Right lobe of liver (tissue), 6 donors: Measurements from ENCODE around the gene DHRS7. TPM values are rescaled to one million over a fixed set of nuclear protein-coding genes. Genes with fewer than 3 reads are reported as not detected.

Experiments
- ATAC-seq, 4 donors: fragments of 200-7000 bp; cut with Tn5 transposase; one replicate each; pipeline ENCODE4 v1.9.1; 2020; ENCODE audit warnings: mild to moderate bottlenecking in 4 of 4, moderate library complexity in 4 of 4
- DNase-seq, 3 donors: peaks; one replicate each; pipeline ENCODE4 v3.0.0-alpha.2; 2020
- H3K27ac ChIP-seq, 3 donors: fragments of 200-600 bp; one replicate each; pipeline ENCODE4 v1.8.0; 2022
- H3K27me3 ChIP-seq, 2 donors: fragments of 200-600 bp; one replicate each; pipeline ENCODE4 v1.8.0; 2022
- H3K36me3 ChIP-seq, 4 donors: fragments of 200-600 bp; sonication (generic) in 1 of 4; one replicate each; pipeline versions ENCODE4 v1.5.1 to v1.8.0; 2017 to 2022; ENCODE audit warnings: control low read depth in 1 of 4
- H3K4me1 ChIP-seq, 4 donors: fragments of 200-600 bp; sonication (generic) in 1 of 4; one replicate each; pipeline versions ENCODE4 v1.5.1 to v1.8.0; 2017 to 2022; ENCODE audit warnings: control low read depth in 1 of 4
- H3K4me3 ChIP-seq, 3 donors: fragments of 200-600 bp; one replicate each; pipeline ENCODE4 v1.8.0; 2022
- H3K9me3 ChIP-seq, 4 donors: fragments of 200-600 bp; sonication (generic) in 1 of 4; one replicate each; pipeline versions ENCODE4 v1.5.1 to v1.8.0; 2017 to 2022; ENCODE audit warnings: control low read depth in 1 of 4
- POLR2A ChIP-seq: fragments of 450-650 bp; IDR thresholded peaks from one replicate; pipeline ENCODE4 v1.6.1; 2017; ENCODE audit warnings: antibody characterized with exemption, mild to moderate bottlenecking
- WGBS: methylation state at CpG from one replicate; pipeline ENCODE4 v1.1.6; 2018; ENCODE audit warnings: low coverage, low lambda C conversion rate; ENCODE audit not compliant: insufficient coverage; ENCODE audit errors: missing lambda C conversion rate; 5-methylcytosine and 5-hydroxymethylcytosine counted together
- intact Hi-C, 2 donors: fragments of 100-400 bp; cut with DNase I; formaldehyde crosslinking; loops; one replicate each; pipeline versions ENCODE4 v1.11.2 to v1.14.1; 2022
- long read RNA-seq: library from polyadenylated mRNA; unstranded; transcript quantifications from one replicate; pipeline ENCODE4 v2.0.0, GENCODE V29; 2019
- total RNA-seq, 6 experiments: library from RNA; depleted of rRNA in 2 of 6; stranded (reverse); fragments of >200 nt in 2 of 6; fragmentation: NEBNext Ultra II Directional in 3 of 6; extraction: Animal tissue kit (Norgen Biotek cat#: 25700) in 3 of 6; gene quantifications; one replicate each; pipeline versions ENCODE4 v1.1.0 to v1.2.4, GENCODE V29; 2016 to 2023
- TF ChIP-seq, protein P1 (sequence below), 4 donors: fragments of 200-600 bp in 3 of 4; fragments of 450-650 bp in 1 of 4; IDR thresholded peaks; one replicate each; pipeline versions ENCODE4 v1.5.1 to v1.8.0; 2016 to 2022; ENCODE audit warnings: antibody characterized with exemption in 4 of 4, mild to moderate bottlenecking in 2 of 4
- donor health status: DM: no; HTN: yes; CAD: no.
- donor health status: DM: no; HTN: no; CAD: no.
- donor health status: DM: no; HTN: no; CAD: no.
- donor health status: DM: no; HTN: yes; CAD: no.
- donor health status: DM: no; HTN: yes; CAD: no.

Gene DHRS7, protein sequence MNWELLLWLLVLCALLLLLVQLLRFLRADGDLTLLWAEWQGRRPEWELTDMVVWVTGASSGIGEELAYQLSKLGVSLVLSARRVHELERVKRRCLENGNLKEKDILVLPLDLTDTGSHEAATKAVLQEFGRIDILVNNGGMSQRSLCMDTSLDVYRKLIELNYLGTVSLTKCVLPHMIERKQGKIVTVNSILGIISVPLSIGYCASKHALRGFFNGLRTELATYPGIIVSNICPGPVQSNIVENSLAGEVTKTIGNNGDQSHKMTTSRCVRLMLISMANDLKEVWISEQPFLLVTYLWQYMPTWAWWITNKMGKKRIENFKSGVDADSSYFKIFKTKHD
- total RNA-seq = 100 to 1,000 TPM in 4 of 6 experiments, 10 to 100 TPM in 2; 65.0 to 153 (median 116) TPM
- long read RNA-seq, transcript DHRS7-209 (7 exons, 1,322 nt) = major isoform, 63 of 75 reads
- long read RNA-seq, transcript DHRS7-206 (2 exons, 563 nt) = minor isoform, 9 of 75 reads
- long read RNA-seq, partial matches to known transcripts = 2 of 75 reads
- long read RNA-seq, other reads (novel, unspliced or antisense) = 1 of 75 reads

DNA sequence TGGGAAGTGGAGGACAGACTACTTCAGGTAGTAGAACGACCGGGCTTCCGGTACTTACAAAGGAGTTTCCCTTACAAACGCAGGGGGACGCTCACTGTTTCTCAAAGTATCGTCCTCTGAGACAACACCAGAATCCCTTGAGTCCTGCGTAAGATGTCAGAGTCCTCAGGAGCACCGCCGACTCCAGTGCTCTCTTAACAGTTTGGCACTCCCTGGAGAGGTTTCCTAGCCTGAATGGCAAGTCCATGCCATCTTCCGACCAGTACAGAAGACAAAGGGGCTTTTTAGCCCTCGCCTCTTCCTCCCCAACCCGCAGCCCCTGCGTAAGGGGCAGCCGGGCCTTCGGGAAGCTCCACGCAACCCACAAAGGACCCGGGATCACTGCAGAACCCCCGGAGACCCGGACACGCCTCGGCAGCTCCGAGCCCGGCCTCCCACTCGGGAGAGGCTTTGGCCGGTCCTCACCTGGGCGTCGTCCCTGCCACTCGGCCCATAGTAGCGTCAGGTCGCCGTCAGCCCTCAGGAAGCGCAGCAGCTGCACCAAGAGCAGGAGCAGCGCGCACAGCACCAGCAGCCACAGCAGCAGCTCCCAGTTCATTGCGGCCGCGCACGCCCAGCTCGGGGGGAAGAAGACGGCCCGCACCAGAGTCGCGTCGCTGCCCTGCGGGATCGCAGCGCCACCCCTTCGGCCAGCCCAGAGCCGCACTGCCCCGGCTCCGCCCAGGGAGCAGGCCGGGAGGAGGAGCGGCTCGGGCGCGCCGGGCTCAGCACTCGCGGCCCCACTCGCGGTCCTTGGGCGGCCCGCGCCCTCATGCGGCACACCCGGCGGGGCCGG lies at the start of gene DHRS7:
Gene DHRS7 (minus strand): TSS at position 687 of the 835 bp plus-strand sequence. CDS start 89 bp downstream, at position 598.
- intact Hi-C loops = loop anchor here in 1 of 2 donors (10.0 kb wide), 2 partner anchors 70 to 200 kb away; partner anchors contain the start of gene PCNX4
- peak; percentile 95 to 99 (median 97) for ATAC-seq
- no peaks in the 10 kb centered on the region for H3K27me3 ChIP-seq
- peaks cover 0 to 21% (median 2%) of the 10 kb centered on the region in 4 donors for H3K4me1 ChIP-seq
- H3K9me3 ChIP-seq = no peaks in the 10 kb centered on the region
- TF ChIP-seq POLR2A = peak; percentile 83
- TF ChIP-seq, protein P1, sequence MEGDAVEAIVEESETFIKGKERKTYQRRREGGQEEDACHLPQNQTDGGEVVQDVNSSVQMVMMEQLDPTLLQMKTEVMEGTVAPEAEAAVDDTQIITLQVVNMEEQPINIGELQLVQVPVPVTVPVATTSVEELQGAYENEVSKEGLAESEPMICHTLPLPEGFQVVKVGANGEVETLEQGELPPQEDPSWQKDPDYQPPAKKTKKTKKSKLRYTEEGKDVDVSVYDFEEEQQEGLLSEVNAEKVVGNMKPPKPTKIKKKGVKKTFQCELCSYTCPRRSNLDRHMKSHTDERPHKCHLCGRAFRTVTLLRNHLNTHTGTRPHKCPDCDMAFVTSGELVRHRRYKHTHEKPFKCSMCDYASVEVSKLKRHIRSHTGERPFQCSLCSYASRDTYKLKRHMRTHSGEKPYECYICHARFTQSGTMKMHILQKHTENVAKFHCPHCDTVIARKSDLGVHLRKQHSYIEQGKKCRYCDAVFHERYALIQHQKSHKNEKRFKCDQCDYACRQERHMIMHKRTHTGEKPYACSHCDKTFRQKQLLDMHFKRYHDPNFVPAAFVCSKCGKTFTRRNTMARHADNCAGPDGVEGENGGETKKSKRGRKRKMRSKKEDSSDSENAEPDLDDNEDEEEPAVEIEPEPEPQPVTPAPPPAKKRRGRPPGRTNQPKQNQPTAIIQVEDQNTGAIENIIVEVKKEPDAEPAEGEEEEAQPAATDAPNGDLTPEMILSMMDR (IDR thresholded peaks at IDR 0.05) = peak; percentile 31 to 73 (median 73)
- peak; percentile 91 to 94 (median 93) for DNase-seq
- H3K27ac ChIP-seq = peak within 1 kb of the TSS; percentile 86 to 95 (median 90)
- H3K36me3 ChIP-seq = no peaks in the 10 kb centered on the region
- WGBS = 0% methylated on average over 24 of the region's 68 CpGs
- peak within 1 kb of the TSS; percentile 63 to 80 (median 70) for H3K4me3 ChIP-seq

DNA sequence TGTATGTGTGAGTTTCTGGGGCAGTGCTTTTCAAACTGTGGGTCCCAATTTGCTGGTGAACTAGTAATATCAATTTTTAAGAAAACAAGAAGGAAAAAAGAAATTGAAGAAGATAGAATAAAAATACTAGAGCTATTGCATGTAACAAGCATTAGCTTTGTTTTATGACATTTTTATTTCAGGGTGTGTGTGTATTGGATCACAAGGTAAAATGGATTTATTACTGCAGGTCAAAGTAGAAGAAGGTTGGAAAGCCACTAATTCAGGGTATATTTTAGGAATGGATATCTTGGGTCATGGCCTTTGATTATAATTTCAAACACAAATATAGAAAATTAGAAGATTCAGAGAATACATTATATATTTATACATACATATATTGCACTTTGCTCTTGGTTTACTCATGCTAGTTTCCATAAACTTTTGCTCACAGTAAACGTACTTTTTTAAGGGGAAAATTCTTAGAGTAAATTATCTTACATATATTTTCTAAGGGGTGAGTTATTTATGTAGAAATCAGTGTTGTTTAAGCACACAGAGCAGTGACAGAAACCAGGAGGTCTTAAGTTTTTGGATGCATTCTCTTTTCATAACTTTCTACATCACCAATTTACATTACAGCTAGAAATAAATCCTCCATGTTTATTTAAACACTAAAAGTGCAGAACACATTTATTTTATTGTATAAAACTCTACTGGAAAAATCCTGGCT lies 49.4 kb upstream of the DHRS7 start:
- intact Hi-C loops = no loop called here
- Histone ChIP-seq H3K4me3 (no peak overlapping the region), H3K27ac (no peak overlapping the region), H3K9me3 (no peaks in the 10 kb centered on the region), H3K27me3 (no peaks in the 10 kb centered on the region), H3K36me3 (no peaks in the 10 kb centered on the region), H3K4me1 (no peaks in the 10 kb centered on the region)
- TF ChIP-seq POLR2A = no peak
- TF ChIP-seq, protein P1 (IDR thresholded peaks at IDR 0.05) = no peak
- WGBS = 33% methylated on average over 1 of the region's 1 CpG
- no peak for ATAC-seq
- DNase-seq = no peak

DNA sequence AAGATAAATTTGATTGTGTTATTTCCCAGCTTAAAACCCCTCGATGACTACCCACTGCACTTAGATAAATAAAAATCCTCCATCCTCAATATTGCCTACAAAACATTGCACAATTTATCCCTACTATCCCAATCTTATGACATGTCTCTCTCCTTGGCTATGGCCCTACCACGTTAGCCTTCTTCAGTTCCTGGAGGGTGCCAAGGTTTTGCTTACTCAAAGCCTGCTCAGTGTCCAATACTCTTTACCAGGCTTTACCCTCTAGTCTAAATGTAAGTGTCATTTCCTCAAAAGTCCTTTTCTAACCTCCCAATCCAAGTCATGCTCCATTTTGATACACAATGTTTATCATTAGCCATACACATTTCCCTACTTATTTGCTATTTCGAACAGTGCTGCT lies 48.8 kb upstream of the DHRS7 start:
- no peak overlapping the region for H3K4me3 ChIP-seq
- no peaks in the 10 kb centered on the region for H3K27me3 ChIP-seq
- TF ChIP-seq POLR2A = no peak
- H3K4me1 ChIP-seq = no peaks in the 10 kb centered on the region
- H3K36me3 ChIP-seq = no peaks in the 10 kb centered on the region
- intact Hi-C loops = no loop called here
- no peak for ATAC-seq
- H3K9me3 ChIP-seq = no peaks in the 10 kb centered on the region
- DNase-seq = no peak
- 81% methylated on average over 3 of the region's 3 CpGs for WGBS
- no peak overlapping the region for H3K27ac ChIP-seq

DNA sequence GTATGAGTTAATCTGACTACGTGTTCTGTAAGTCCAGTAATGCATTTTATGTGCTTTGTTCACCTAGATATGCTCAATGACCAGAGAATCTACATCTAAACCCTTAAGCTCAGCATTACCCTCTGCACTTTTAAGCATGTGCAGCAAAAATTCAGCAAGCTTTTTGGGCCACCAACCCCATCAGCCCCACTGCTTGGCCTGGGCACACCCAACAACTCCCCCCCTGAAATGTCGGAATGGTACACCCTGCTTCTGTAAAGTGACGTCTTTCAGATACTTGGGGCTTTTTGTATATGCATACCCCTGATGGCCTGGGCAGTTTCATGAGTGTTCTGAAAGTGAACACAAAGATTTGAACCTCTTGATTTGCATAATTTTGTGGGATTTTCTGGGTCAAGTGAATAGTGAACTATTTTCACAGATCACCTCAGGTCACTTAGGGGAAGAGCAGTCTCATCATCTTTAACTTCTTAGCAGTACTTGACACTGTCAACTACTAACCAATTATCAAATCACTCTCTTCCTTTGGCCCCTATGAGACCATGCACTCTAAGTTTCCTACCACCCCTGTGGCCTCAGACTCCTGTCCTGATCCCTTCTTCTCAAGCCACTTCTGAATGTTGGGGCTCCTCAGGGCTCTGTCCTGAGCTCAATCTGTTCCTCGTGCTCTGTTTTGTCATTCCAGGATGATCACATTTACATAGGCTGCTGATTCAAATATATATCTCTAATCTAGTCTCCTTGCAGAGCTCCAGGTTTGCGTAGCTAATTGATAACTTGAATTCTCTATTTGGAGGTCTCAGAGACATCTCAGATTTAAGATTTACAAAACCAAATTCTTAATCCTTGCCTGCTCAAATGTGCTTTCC lies 47.5 kb upstream of the DHRS7 start:
- DNase-seq = no peak
- H3K4me3 ChIP-seq = no peak overlapping the region
- no peak overlapping the region for H3K27ac ChIP-seq
- H3K9me3 ChIP-seq = no peaks in the 10 kb centered on the region
- H3K4me1 ChIP-seq = no peaks in the 10 kb centered on the region
- 80% methylated on average over 5 of the region's 5 CpGs for WGBS
- ATAC-seq = no peak
- no peaks in the 10 kb centered on the region for H3K36me3 ChIP-seq
- TF ChIP-seq, protein P1 (IDR thresholded peaks at IDR 0.05) = no peak
- no peak for TF ChIP-seq POLR2A
- H3K27me3 ChIP-seq = no peaks in the 10 kb centered on the region
- intact Hi-C loops = no loop called here
